ENCODE results near the gene FIGNL2. TPM values are rescaled to one million over a fixed set of nuclear protein-coding genes. Genes with fewer than 3 reads are reported as not detected.

The FIGNL2 gene
- total RNA-seq, 1 experiment from 2014 or later, result not detected

GRCh38 chr12:51851413-51852124 is 3.1 kb upstream of the FIGNL2 start:
- no TSS peak for BruUV-seq (replicated peaks)
- Mint-ChIP-seq H3K27ac (ENCODE audit: unreplicated experiment) (no peak overlapping the region), H3K4me3 (ENCODE audit: low read depth, unreplicated experiment) (no peak overlapping the region), H3K9me3 (ENCODE audit: low read depth, unreplicated experiment) (no peaks in the 10 kb centered on the region), H3K27me3 (ENCODE audit: unreplicated experiment) (peaks cover 65% of the 10 kb centered on the region), H3K4me1 (ENCODE audit: low read depth, unreplicated experiment) (no peaks in the 10 kb centered on the region), H3K36me3 (ENCODE audit: insufficient read depth, unreplicated experiment) (no peaks in the 10 kb centered on the region)
- TF ChIP-seq CTCF (IDR thresholded peaks at IDR 0.05; ENCODE audit: unreplicated experiment), result no peak
- CTCF ChIA-PET, result interaction anchor here (1.2 kb wide), 1 partner anchor 27 kb away, joined by 4 read pairs; no protein-coding TSS in a partner anchor
- no peak for DNase-seq
- intact Hi-C loops (cut with micrococcal nuclease; ENCODE audit: unreplicated experiment), result no loop called here

GRCh38 chr12:51850965-51851299 is 2.4 kb upstream of the FIGNL2 start:
- H3K36me3 Mint-ChIP-seq (ENCODE audit: insufficient read depth, unreplicated experiment), result no peaks in the 10 kb centered on the region
- peaks cover 65% of the 10 kb centered on the region for H3K27me3 Mint-ChIP-seq (ENCODE audit: unreplicated experiment)
- no TSS peak for BruUV-seq (replicated peaks)
- no peak for TF ChIP-seq CTCF (IDR thresholded peaks at IDR 0.05; ENCODE audit: unreplicated experiment)
- no peaks in the 10 kb centered on the region for H3K9me3 Mint-ChIP-seq (ENCODE audit: low read depth, unreplicated experiment)
- H3K4me3 Mint-ChIP-seq (ENCODE audit: low read depth, unreplicated experiment), result no peak overlapping the region
- intact Hi-C loops (cut with micrococcal nuclease; ENCODE audit: unreplicated experiment), result no loop called here
- H3K4me1 Mint-ChIP-seq (ENCODE audit: low read depth, unreplicated experiment), result peaks cover 3% of the 10 kb centered on the region
- H3K27ac Mint-ChIP-seq (ENCODE audit: unreplicated experiment), result no peak overlapping the region
- no peak for DNase-seq
- CTCF ChIA-PET, result no interaction called here

GRCh38 chr12:51850081-51850964 is 1.8 kb upstream of the FIGNL2 start:
- Mint-ChIP-seq H3K27me3 (ENCODE audit: unreplicated experiment) (peaks cover 66% of the 10 kb centered on the region), H3K27ac (ENCODE audit: unreplicated experiment) (no peak overlapping the region), H3K9me3 (ENCODE audit: low read depth, unreplicated experiment) (no peaks in the 10 kb centered on the region), H3K4me1 (ENCODE audit: low read depth, unreplicated experiment) (peaks cover 7% of the 10 kb centered on the region), H3K4me3 (ENCODE audit: low read depth, unreplicated experiment) (no peak overlapping the region), H3K36me3 (ENCODE audit: insufficient read depth, unreplicated experiment) (no peaks in the 10 kb centered on the region)
- TF ChIP-seq CTCF (IDR thresholded peaks at IDR 0.05; ENCODE audit: unreplicated experiment), result no peak
- CTCF ChIA-PET, result no interaction called here
- no TSS peak for BruUV-seq (replicated peaks)
- intact Hi-C loops (cut with micrococcal nuclease; ENCODE audit: unreplicated experiment), result no loop called here
- DNase-seq, result no peak

GRCh38 chr12:51848841-51849735 is 570 bp upstream of the FIGNL2 start:
- Mint-ChIP-seq H3K27ac (ENCODE audit: unreplicated experiment) (no peak overlapping the region), H3K4me1 (ENCODE audit: low read depth, unreplicated experiment) (peaks cover 7% of the 10 kb centered on the region)

More at GRCh38 chr12:51848841-51849735, 570 bp upstream of the FIGNL2 start:
- no peak for TF ChIP-seq CTCF (IDR thresholded peaks at IDR 0.05; ENCODE audit: unreplicated experiment)
- Mint-ChIP-seq H3K9me3 (ENCODE audit: low read depth, unreplicated experiment) (no peaks in the 10 kb centered on the region), H3K36me3 (ENCODE audit: insufficient read depth, unreplicated experiment) (no peaks in the 10 kb centered on the region), H3K27me3 (ENCODE audit: unreplicated experiment) (peaks cover 75% of the 10 kb centered on the region), H3K4me3 (ENCODE audit: low read depth, unreplicated experiment) (no peak overlapping the region)
- CTCF ChIA-PET, result no interaction called here
- DNase-seq, result no peak
- intact Hi-C loops (cut with micrococcal nuclease; ENCODE audit: unreplicated experiment), result no loop called here
- no TSS peak for BruUV-seq (replicated peaks)
